ENCODE results near the gene SPATS2L. TPM values are rescaled to one million over a fixed set of nuclear protein-coding genes. Genes with fewer than 3 reads are reported as not detected.

Gene SPATS2L
- total and polyA plus RNA-seq, 2 donors (not counting 1 experiment from before 2014, with no cell fraction given): 0.27 to 0.44 TPM

DNA sequence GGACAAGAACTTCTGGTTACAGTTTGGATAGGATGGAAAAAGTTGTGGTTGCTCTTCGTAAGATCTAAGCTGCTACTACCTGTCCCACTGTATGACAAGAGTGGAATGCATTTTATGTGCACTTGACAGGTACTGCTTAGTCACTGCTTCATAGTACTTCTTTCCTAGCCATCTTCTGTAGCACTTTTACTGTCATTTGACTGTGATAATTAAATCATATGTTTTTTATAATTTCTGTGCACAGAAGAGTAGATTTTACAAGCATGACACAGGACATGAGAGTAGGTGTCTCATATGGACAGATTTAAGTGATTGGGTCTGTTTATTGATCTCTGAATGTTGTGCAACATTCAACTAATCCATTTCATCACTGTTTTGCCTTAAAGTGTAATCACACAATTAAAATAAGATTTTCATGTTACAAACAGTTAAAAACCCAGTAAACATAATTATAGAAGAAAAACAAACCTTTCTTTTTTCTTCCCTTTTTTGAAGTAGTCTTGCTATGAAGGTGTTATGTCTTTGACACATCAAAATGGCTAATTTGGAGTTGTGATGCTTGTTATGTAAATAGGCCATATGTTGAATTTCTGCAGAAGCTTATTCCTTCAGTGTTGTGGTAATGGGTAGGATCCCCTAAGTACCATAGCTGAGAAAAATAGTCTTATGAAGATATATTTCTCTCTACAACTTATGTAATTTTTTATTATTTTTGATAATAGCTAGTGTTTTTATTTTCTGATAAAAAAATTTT lies 3.0 kb downstream of the SPATS2L start:
- DNase-seq: no peak
- H3K4me1 ChIP-seq (ENCODE audit: control insufficient read depth in 2 of 2, insufficient read depth in 2 of 2, low read length in 2 of 2): peaks cover 11 to 12% of the 10 kb centered on the region in 2 donors
- Mint-ChIP-seq H3K4me1 (peaks cover 14% of the 10 kb centered on the region), H3K27me3 (peaks cover 60% of the 10 kb centered on the region), H3K27ac (no peak overlapping the region), H3K4me3 (no peak overlapping the region), H3K9me3 (ENCODE audit: insufficient read depth) (no peaks in the 10 kb centered on the region)
- H4K20me1 ChIP-seq (ENCODE audit: control insufficient read depth, insufficient read depth, low read length, poor library complexity, severe bottlenecking): no peaks in the 10 kb centered on the region
- H2AFZ ChIP-seq (ENCODE audit: insufficient read depth, low read depth, low read length, poor library complexity, severe bottlenecking): no peak overlapping the region
- 100% methylated on average over 1 of the region's 1 CpG for WGBS (ENCODE audit: insufficient coverage)
- ChIA-PET POLR2A (no interaction called here), CTCF (no interaction called here)
- no peak overlapping the region for H3K4me3 ChIP-seq (ENCODE audit: control extremely low read depth in 1 of 5, extremely low read depth in 1 of 5, insufficient read depth in 1 of 5, low read depth in 2 of 5, low read length in 4 of 5)
- H3K79me2 ChIP-seq (ENCODE audit: control insufficient read depth, insufficient read depth, low read length): no peaks in the 10 kb centered on the region
- no peak overlapping the region for H3K27ac ChIP-seq (ENCODE audit: low read length in 2 of 2)
- TF ChIP-seq EZH2 (IDR thresholded peaks at IDR 0.05; ENCODE audit: borderline replicate concordance, insufficient read depth, low read depth, low read length, poor library complexity, severe bottlenecking) (no peak), CTCF (IDR thresholded peaks at IDR 0.05) (no peak)
- no peak overlapping the region for H3K4me2 ChIP-seq (replicated peaks; ENCODE audit: low read depth, low read length, poor library complexity, severe bottlenecking)
- H3K9ac ChIP-seq (ENCODE audit: low read length): no peak overlapping the region
- H3K9me3 ChIP-seq (ENCODE audit: control extremely low read depth in 1 of 3, control insufficient read depth in 2 of 3, insufficient read depth in 1 of 3, low read length in 2 of 3): no peaks in the 10 kb centered on the region
- intact Hi-C loops (cut with micrococcal nuclease): no loop called here
- H3K27me3 ChIP-seq (replicated peaks in 1 of 4; ENCODE audit: control extremely low read depth in 1 of 4, control insufficient read depth in 3 of 4, insufficient read depth in 4 of 4, low read length in 3 of 4): peaks cover 0 to 21% (median 14%) of the 10 kb centered on the region in 4 experiments
- no peak for ATAC-seq (ENCODE audit: low read depth)
- H3K36me3 ChIP-seq (replicated peaks in 1 of 2; ENCODE audit: control extremely low read depth in 1 of 2, control insufficient read depth in 1 of 2, extremely low read depth in 1 of 2, insufficient read depth in 2 of 2, low read length in 1 of 2): no peaks in the 10 kb centered on the region

DNA sequence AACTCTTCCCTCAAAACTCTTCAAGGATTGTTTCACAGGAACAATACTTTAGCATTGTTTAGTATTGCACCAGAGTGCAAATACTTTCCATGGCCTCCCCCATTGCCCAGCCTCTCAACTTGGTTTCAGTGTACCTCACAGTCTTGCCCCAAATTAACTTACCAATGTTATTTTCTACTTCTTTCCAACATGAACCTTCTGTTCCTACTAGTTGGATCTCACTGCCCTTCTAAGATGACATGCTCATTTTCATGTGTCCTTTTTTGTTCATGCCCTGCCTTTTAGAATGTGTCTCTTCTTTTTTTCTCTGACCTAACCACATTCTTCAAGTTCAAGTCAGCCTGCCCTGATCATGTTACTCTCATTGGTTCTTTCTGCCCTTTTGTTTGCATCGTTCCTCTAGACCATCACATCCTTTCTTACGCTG lies 4.1 kb downstream of the SPATS2L start:
- peaks cover 58% of the 10 kb centered on the region for H3K27me3 Mint-ChIP-seq
- no peak for DNase-seq
- Histone ChIP-seq H3K4me3 (ENCODE audit: control extremely low read depth in 1 of 5, extremely low read depth in 1 of 5, insufficient read depth in 1 of 5, low read depth in 2 of 5, low read length in 4 of 5) (no peak overlapping the region), H4K20me1 (ENCODE audit: control insufficient read depth, insufficient read depth, low read length, poor library complexity, severe bottlenecking) (no peaks in the 10 kb centered on the region), H2AFZ (ENCODE audit: insufficient read depth, low read depth, low read length, poor library complexity, severe bottlenecking) (no peak overlapping the region), H3K79me2 (ENCODE audit: control insufficient read depth, insufficient read depth, low read length) (no peaks in the 10 kb centered on the region), H3K27ac (ENCODE audit: low read length in 2 of 2) (no peak overlapping the region), H3K9ac (ENCODE audit: low read length) (no peak overlapping the region), H3K9me3 (ENCODE audit: control extremely low read depth in 1 of 3, control insufficient read depth in 2 of 3, insufficient read depth in 1 of 3, low read length in 2 of 3) (no peaks in the 10 kb centered on the region), H3K36me3 (replicated peaks in 1 of 2; ENCODE audit: control extremely low read depth in 1 of 2, control insufficient read depth in 1 of 2, extremely low read depth in 1 of 2, insufficient read depth in 2 of 2, low read length in 1 of 2) (no peaks in the 10 kb centered on the region), H3K27me3 (replicated peaks in 1 of 4; ENCODE audit: control extremely low read depth in 1 of 4, control insufficient read depth in 3 of 4, insufficient read depth in 4 of 4, low read length in 3 of 4) (peaks cover 0 to 17% (median 13%) of the 10 kb centered on the region in 4 experiments), H3K4me2 (replicated peaks; ENCODE audit: low read depth, low read length, poor library complexity, severe bottlenecking) (no peak overlapping the region), H3K4me1 (ENCODE audit: control insufficient read depth in 2 of 2, insufficient read depth in 2 of 2, low read length in 2 of 2) (peaks cover 11 to 12% of the 10 kb centered on the region in 2 donors)
- H3K9me3 Mint-ChIP-seq (ENCODE audit: insufficient read depth): no peaks in the 10 kb centered on the region
- no peak for ATAC-seq (ENCODE audit: low read depth)
- intact Hi-C loops (cut with micrococcal nuclease): no loop called here
- no peak overlapping the region for H3K27ac Mint-ChIP-seq
- H3K4me3 Mint-ChIP-seq: no peak overlapping the region
- WGBS (ENCODE audit: insufficient coverage): no CpG with 5 or more reads among the region's 2 CpGs
- TF ChIP-seq CTCF (IDR thresholded peaks at IDR 0.05): no peak
- no peak for TF ChIP-seq EZH2 (IDR thresholded peaks at IDR 0.05; ENCODE audit: borderline replicate concordance, insufficient read depth, low read depth, low read length, poor library complexity, severe bottlenecking)
- ChIA-PET CTCF (no interaction called here), POLR2A (no interaction called here)
- peaks cover 13% of the 10 kb centered on the region for H3K4me1 Mint-ChIP-seq
